Dedifferentiated amniotic fluid mesenchymal stem cell (primary cell): Measurements from ENCODE around the gene CFAP45.

Experiments used
- DNase-seq: peaks from one replicate; pipeline ENCODE4 v3.0.0-alpha.2; 2016; ENCODE audit errors: extremely low spot score

CFAP45 gene

DNA sequence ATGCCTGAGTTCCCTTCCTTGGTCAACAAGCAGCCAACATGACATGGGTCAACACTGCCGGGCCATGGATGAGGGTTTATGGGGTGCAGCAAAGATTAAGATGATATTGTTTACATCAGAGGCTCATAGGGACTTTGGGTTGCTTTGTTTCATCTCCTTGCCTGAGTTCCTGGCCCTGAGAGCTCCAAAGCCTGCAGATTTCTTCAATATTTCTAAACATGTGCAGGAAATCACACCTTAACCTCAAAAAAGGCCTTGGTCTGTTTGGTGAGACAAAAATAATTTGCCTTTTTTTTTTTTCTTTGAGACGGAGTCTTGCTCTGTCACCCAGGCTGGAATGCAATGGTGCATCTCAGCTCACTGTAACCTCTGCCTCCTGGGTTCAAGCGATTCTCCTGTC, 72.4 kb downstream of the CFAP45 start:
- DNase-seq = no peak

GRCh38 chr1:159827102-159827490, 72.9 kb downstream of the CFAP45 start:
- no peak for DNase-seq

GRCh38 chr1:159826441-159827101, 73.4 kb downstream of the CFAP45 start, which contains the start of gene SLAMF8:
Gene SLAMF8, plus strand, starts transcription at chr1:159826873. Its CDS starts 26 bp downstream, at chr1:159826899.
- DNase-seq = no peak

DNA sequence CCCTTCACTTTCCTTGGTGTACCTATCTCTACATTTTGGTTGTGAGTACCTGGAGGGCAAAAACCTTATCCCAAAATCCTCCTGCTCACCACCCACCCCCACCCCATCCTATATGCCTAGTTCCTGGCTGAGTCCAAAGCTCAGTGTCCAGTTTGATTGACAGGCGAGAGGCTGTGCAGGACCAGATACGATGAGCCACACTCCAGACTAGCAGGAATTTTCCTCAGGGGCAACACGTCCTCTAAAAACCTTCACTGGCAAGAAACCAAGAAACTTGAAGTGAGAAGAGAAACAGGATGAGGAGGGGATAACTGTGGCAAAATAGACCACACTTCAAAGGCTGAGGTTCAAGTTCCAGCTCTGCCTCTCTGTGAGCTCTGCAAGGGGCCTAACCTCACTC, 74.4 kb downstream of the CFAP45 start:
- no peak for DNase-seq

DNA sequence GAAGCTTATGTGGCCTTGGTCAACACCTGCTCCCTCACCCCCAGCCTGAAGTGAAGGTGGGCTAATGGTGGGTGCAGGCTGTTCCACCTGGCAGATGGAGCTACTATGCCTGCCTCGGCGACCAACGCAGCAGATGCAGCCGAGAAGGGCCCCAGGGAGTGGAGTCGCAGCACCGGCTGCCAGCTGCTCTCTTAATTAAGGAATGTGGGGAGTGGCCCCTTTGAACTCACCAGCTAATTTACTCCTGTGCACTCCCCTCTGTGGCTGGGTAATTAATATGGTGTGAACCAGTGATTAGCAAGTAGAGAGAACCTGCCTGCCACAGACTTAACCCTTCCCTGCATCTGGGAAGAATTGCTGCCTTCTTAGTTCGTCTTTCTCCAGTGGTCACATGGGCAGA, 76.6 kb downstream of the CFAP45 start:
- no peak for DNase-seq
